Motor neuron (in vitro differentiated cells): Measurements from ENCODE around the gene NR5A1. TPM values are rescaled to one million over a fixed set of nuclear protein-coding genes. Genes with fewer than 3 reads are reported as not detected.

Experiments used
- ATAC-seq, 8 experiments: fragments of 200-7000 bp; cut with Tn5 transposase; replicated peaks in 6 of 8; 2 replicates each; pipeline ENCODE4 v1.8.0; 2021; ENCODE audit warnings: mild to moderate bottlenecking in 8 of 8, moderate library complexity in 8 of 8
- H3K27ac ChIP-seq, 2 donors: fragments of 250-450 bp; sonication (Bioruptor Pico); 2 replicates each; pipeline ENCODE4 v1.9.0; 2021; ENCODE audit warnings: antibody characterized with exemption in 2 of 2, mild to moderate bottlenecking in 2 of 2, moderate library complexity in 1 of 2
- H3K4me1 ChIP-seq, 2 donors: fragments of 250-450 bp; sonication (Bioruptor Pico); replicated peaks in 1 of 2; 2 replicates each; pipeline ENCODE4 v1.6.1; 2021; ENCODE audit warnings: antibody characterized with exemption in 2 of 2, mild to moderate bottlenecking in 2 of 2, moderate library complexity in 1 of 2
- H3K4me3 ChIP-seq, 5 donors: fragments of 250-450 bp; sonication (Bioruptor Pico); 2 replicates each; pipeline ENCODE4 v1.9.0; 2021; ENCODE audit warnings: antibody characterized with exemption in 5 of 5, mild to moderate bottlenecking in 5 of 5, moderate library complexity in 4 of 5
- WGBS, 10 experiments: fragments of 450-650 bp; shearing (Covaris generic); methylation state at CpG; one replicate each; pipeline ENCODE4 v1.0.0; 2022; 5-methylcytosine and 5-hydroxymethylcytosine counted together
- in situ Hi-C, 9 experiments: fragments of 400-800 bp; cut with MboI; loops; one replicate each; pipeline ENCODE4 v1.15.0; 2021; ENCODE audit warnings: low sequenced_read_pairs in 9 of 9, low pct_unique_long_range_greater_than_20kb in 2 of 9; ENCODE audit not compliant: unreplicated experiment in 9 of 9
- total RNA-seq, 8 experiments: library from RNA; unstranded; fragments of 300-600 nt; gene quantifications; 2 replicates each; pipeline versions ENCODE4 v1.2.3 to v1.2.4, GENCODE V29; 2022

The NR5A1 gene
- total RNA-seq, 8 experiments from 2014 or later = 0.05 to 0.62 (median 0.27) TPM; not detected in 2

DNA sequence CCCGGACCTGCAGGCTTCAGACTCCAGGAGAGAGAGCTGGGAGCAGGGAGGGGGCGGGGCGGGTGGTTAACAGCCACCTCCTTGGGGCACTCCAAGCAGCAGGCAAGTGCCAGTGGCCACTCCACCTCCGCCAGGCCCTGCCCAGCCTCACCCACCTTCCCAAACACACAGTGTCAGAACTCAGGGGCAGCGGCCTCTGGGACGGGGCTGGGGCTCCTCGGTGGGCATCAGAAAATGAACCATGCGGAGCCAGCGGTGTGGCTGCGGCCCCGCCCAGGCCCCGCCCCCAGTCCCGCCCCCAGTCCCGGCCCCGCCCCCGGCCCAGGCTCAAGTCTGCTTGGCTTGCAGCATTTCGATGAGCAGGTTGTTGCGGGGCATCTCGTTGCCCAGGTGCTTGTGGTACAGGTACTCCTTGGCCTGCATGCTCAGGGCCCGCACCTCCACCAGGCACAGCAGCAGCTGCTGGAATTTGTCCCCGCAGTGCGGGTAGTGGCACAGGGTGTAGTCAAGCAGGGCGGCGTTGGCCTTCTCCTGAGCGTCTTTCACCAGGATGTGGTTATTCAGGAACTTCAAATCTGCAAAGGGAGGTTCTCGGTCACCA lies 24.7 kb downstream of the NR5A1 start:
- H3K4me3 ChIP-seq = no peak overlapping the region
- peaks cover 18 to 23% of the 10 kb centered on the region in 2 donors for H3K4me1 ChIP-seq
- in situ Hi-C loops = no loop called here
- H3K27ac ChIP-seq = no peak overlapping the region
- 0 to 100% (median 44%) methylated on average over 1 to 4 of the region's 26 CpGs; no CpG with 5 or more reads in 5 of the 10 experiments for WGBS, 10 experiments
- peak in 3 of 8 experiments; percentile 16 to 57 (median 31) for ATAC-seq

GRCh38 chr9:124481115-124481514 lies 26.1 kb downstream of the NR5A1 start:
- ATAC-seq = no peak
- Histone ChIP-seq H3K27ac (no peak overlapping the region), H3K4me3 (no peak overlapping the region), H3K4me1 (peaks cover 21 to 28% of the 10 kb centered on the region in 2 donors)
- WGBS, 10 experiments = no CpG with 5 or more reads among the region's 17 CpGs
- in situ Hi-C loops = no loop called here

- H3K27ac ChIP-seq = no peak overlapping the region
- WGBS, 10 experiments = 0% methylated on average over 1 of the region's 7 CpGs; no CpG with 5 or more reads in 9 of the 10 experiments
- in situ Hi-C loops = no loop called here
- peak in 5 of 8 experiments; percentile 15 to 75 (median 51) for ATAC-seq
- H3K4me1 ChIP-seq = peaks cover 21 to 29% of the 10 kb centered on the region in 2 donors
- no peak overlapping the region for H3K4me3 ChIP-seq
These were observed 26.6 kb downstream of the NR5A1 start for GRCh38 chr9:124480621-124480981.

DNA sequence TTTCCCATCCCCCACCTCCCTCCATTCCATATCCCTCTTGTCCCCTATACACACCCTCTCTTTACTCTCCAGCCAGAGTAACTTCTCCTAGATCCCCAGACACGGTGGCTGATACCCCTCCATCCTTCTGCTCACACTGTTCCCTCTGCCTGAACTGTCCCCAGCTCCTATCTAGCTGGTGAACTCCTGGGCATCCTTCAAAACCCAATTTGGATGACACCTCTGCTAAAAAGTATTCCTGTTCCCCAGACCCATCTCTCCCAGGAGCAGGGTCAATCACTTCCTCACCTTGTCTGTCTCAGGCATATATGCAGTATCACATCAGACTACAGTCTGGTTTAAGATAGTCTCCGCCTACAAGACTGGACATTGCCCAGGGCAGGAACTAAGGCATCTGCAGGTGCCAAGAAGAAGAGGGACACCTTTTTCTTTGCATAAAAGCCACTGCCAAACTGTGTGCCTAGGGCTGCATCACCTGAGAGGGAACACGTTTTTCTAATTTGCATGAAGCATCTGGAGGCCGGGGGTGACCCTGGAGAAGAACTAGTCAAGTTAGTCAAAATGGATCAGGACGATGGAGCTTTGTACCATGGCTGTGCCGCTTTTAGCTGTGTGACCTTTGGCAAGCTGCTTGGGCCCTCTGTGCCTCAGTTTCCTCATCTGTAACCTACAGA lies 27.1 kb downstream of the NR5A1 start:
- H3K27ac ChIP-seq = no peak overlapping the region
- no peak for ATAC-seq
- peaks cover 21 to 34% of the 10 kb centered on the region in 2 donors for H3K4me1 ChIP-seq
- in situ Hi-C loops = no loop called here
- 0 to 92% (median 82%) methylated on average over 1 to 4 of the region's 6 CpGs; no CpG with 5 or more reads in 2 of the 10 experiments for WGBS, 10 experiments
- no peak overlapping the region for H3K4me3 ChIP-seq

GRCh38 chr9:124479371-124479770 lies 27.8 kb downstream of the NR5A1 start:
- in situ Hi-C loops = no loop called here

GRCh38 chr9:124478354-124478753 lies 28.8 kb downstream of the NR5A1 start:
- peak in 6 of 8 experiments; percentile 8 to 37 (median 34) for ATAC-seq
- WGBS, 10 experiments = 50 to 82% (median 57%) methylated on average over 2 to 6 of the region's 12 CpGs; no CpG with 5 or more reads in 7 of the 10 experiments
- no peak overlapping the region for H3K4me3 ChIP-seq
- H3K4me1 ChIP-seq = peaks cover 21 to 36% of the 10 kb centered on the region in 2 donors
- in situ Hi-C loops = no loop called here
- peak overlapping the region in 1 of 2 donors; percentile 4 for H3K27ac ChIP-seq

More at GRCh38 chr9:124479371-124479770, 27.8 kb downstream of the NR5A1 start:
- 83 to 100% methylated on average over 1 to 4 of the region's 16 CpGs; no CpG with 5 or more reads in 8 of the 10 experiments for WGBS, 10 experiments
- H3K27ac ChIP-seq = no peak overlapping the region
- H3K4me3 ChIP-seq = no peak overlapping the region
- peaks cover 21 to 36% of the 10 kb centered on the region in 2 donors for H3K4me1 ChIP-seq
- no peak for ATAC-seq

DNA sequence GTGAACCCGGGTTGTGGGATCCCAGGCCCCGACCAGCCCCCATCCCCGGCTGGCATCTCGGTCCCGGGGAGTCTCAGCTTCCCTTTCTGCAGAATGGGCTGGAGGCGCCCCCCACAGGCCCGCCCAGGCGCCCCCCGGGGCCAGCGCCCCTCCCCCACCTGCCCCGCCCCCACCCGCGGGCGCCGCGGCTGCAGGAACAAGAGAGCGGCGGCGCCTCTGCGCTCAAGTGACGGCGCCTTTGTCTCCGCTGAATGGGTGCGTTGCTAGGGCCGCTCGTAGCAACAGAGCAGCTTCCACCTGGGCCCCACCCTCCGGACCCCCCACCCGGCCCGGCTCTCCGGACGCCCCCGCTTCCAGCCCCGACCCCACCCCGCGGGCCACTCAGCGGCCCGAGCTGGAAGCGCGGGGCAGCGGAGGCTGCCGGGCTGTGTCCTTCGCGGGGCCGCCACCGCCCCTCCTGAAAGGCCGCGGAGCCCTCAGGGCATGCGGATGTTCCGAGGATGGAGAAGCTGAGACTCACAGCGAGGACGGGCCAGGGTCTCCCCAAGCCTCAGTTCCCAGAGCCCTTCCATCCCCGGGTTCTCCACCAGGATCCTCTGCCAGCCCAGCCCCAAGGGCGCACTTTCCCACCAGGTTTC lies 29.4 kb downstream of the NR5A1 start:
- in situ Hi-C loops = no loop called here
- Histone ChIP-seq H3K27ac (peak overlapping the region in 1 of 2 donors; percentile 4), H3K4me1 (peaks cover 21 to 36% of the 10 kb centered on the region in 2 donors), H3K4me3 (peak overlapping the region; percentile 1 to 28 (median 11))
- no CpG with 5 or more reads among the region's 53 CpGs for WGBS, 10 experiments
- peak in 7 of 8 experiments; percentile 30 to 78 (median 72) for ATAC-seq

DNA sequence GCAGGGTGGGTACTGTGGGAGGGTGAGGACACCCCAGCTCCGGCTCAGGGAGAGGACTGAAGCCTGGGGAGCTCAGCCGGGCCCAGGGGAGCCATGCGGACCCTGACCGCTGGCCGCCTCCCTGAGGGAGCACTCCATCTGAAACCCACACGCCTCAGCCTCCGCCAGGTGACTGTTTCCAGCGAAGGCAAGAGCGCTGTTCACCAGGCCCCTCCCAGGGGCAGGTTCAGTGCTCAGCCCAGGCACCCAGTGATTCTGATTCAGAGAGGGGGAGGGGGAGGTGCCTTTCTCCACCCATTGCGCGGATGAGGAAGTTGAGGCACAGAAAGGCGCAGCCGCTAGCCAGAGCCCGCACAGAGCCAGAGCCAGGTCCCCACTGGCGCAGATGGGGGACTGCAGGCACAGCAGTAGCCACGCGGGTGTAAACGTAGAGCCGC lies 30.0 kb downstream of the NR5A1 start:
- peak overlapping the region in 4 of 5 donors; percentile 1 to 28 (median 17) for H3K4me3 ChIP-seq
- 60% methylated on average over 2 of the region's 19 CpGs; no CpG with 5 or more reads in 9 of the 10 experiments for WGBS, 10 experiments
- in situ Hi-C loops = no loop called here
- ATAC-seq = peak in 7 of 8 experiments; percentile 17 to 56 (median 48)
- peaks cover 21 to 34% of the 10 kb centered on the region in 2 donors for H3K4me1 ChIP-seq
- no peak overlapping the region for H3K27ac ChIP-seq

DNA sequence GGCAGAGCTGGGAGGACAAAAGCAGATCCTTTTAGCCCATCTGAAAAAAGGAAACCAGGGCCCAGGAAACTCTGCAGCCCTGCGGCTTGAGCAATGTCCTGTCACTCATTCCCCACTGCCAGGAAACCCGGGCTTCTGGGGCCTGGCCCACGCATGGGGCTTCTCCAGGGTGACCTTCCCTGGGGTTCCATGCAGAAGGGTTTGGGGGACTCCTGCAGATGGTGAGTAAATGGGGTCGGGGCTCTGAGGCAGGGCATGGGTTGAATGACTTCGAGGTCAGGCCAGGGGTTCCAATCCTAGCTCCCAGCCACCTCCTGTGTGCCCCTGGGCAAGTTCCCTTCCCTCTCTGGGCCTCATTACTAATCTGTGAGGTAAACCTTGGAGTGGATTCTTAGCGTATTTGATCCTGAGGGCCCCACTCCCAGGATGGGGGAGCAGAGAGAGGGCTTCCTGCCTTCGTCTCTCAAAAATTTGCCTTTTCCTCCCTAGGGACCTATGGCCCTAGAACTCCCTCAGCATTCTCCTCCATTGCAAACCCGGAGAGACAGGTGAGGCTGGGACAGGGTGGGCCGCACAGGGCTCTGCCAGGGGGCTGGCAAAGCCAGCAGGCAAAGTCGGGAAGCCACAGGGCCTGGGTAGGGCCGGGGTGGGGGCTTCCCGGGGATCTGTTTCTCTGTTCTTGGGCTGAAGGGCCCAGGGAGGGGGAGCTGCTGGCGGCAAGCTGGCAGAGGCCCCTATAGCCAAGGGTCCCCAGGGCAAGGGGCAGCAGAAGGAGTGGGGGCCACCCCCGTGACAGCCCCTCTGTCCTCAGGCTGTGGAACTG lies 31.1 kb downstream of the NR5A1 start:
- no peak for ATAC-seq
- in situ Hi-C loops = no loop called here
- 33 to 100% (median 60%) methylated on average over 1 of the region's 14 CpGs; no CpG with 5 or more reads in 6 of the 10 experiments for WGBS, 10 experiments
- Histone ChIP-seq H3K4me1 (peaks cover 21 to 32% of the 10 kb centered on the region in 2 donors), H3K27ac (no peak overlapping the region), H3K4me3 (no peak overlapping the region)

GRCh38 chr9:124475158-124475867 lies 31.9 kb downstream of the NR5A1 start:
- in situ Hi-C loops = no loop called here
- Histone ChIP-seq H3K27ac (no peak overlapping the region), H3K4me3 (no peak overlapping the region), H3K4me1 (peaks cover 21 to 32% of the 10 kb centered on the region in 2 donors)
- ATAC-seq = peak in 1 of 8 experiments; percentile 14
- WGBS, 10 experiments = 41 to 90% (median 83%) methylated on average over 1 to 3 of the region's 21 CpGs; no CpG with 5 or more reads in 6 of the 10 experiments

GRCh38 chr9:124474151-124474550 lies 33.0 kb downstream of the NR5A1 start:
- Histone ChIP-seq H3K4me3 (no peak overlapping the region), H3K27ac (no peak overlapping the region), H3K4me1 (peaks cover 21 to 32% of the 10 kb centered on the region in 2 donors)
- 30 to 100% (median 100%) methylated on average over 2 to 3 of the region's 4 CpGs; no CpG with 5 or more reads in 5 of the 10 experiments for WGBS, 10 experiments
- no peak for ATAC-seq
- in situ Hi-C loops = no loop called here

GRCh38 chr9:124473310-124473709 lies 33.9 kb downstream of the NR5A1 start:
- WGBS, 10 experiments = 40 to 100% (median 82%) methylated on average over 1 to 10 of the region's 10 CpGs; no CpG with 5 or more reads in 4 of the 10 experiments
- Histone ChIP-seq H3K4me3 (no peak overlapping the region), H3K4me1 (peaks cover 17 to 28% of the 10 kb centered on the region in 2 donors), H3K27ac (no peak overlapping the region)
- in situ Hi-C loops = no loop called here
- no peak for ATAC-seq
